ENCODE measurements around the gene WDR77.

WDR77 gene

GRCh38 chr1:111406321-111406768 lies 42.7 kb downstream of the WDR77 start:
- peak; percentile 83 for DNase-seq (ENCODE audit: low read depth)
- H3K4me3 ChIP-seq (replicated peaks; ENCODE audit: low read depth, low read length): no peak overlapping the region
- no peak for TF ChIP-seq CTCF (IDR thresholded peaks at IDR 0.05; ENCODE audit: low read length, missing control alignments)

DNA sequence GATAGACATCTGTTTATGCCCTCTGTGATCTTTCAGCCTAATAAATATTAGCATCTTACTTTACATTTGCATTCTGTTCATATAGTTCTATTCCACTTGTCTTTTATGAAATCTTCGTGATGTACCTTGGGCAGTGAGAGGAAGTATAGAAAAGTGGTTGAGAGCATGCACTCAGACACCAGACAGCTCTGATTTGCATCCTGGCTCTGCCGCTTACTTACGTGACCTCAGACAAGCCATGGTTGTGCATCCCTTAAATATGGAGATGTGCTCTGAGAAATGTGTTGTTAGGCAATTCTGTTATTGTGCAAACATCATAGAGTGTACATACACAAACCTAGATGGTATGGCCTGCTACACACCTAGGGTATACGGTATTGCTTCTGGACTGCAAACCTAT lies 44.5 kb downstream of the WDR77 start:
- no peak for TF ChIP-seq CTCF (IDR thresholded peaks at IDR 0.05; ENCODE audit: low read length, missing control alignments)
- no peak overlapping the region for H3K4me3 ChIP-seq (replicated peaks; ENCODE audit: low read depth, low read length)
- no peak for DNase-seq (ENCODE audit: low read depth)

DNA sequence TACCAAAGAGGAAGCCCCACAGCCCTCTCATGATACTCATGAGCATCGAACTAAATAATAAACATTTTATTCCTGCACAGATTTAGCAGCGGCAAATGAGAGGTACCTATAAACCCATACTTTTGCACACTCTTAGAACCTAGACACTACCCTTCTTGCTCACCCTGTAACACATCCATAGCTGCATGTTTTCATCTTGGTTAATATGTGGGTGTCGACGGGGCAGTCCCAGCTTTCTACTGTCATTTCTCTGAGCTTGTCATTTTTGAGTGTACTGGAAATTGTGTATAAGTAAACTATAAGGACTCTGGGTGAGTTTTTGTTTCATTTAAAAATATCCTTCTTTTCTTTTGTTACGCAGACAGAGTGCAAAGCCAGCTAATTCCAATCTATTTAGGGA lies 47.0 kb downstream of the WDR77 start:
- no peak overlapping the region for H3K4me3 ChIP-seq (replicated peaks; ENCODE audit: low read depth, low read length)
- no peak for DNase-seq (ENCODE audit: low read depth)
- no peak for TF ChIP-seq CTCF (IDR thresholded peaks at IDR 0.05; ENCODE audit: low read length, missing control alignments)

GRCh38 chr1:111399792-111400610 lies 49.1 kb downstream of the WDR77 start:
- no peak overlapping the region for H3K4me3 ChIP-seq (replicated peaks; ENCODE audit: low read depth, low read length)
- peak; percentile 70 for TF ChIP-seq CTCF (IDR thresholded peaks at IDR 0.05; ENCODE audit: low read length, missing control alignments)
- peak; percentile 72 for DNase-seq (ENCODE audit: low read depth)

DNA sequence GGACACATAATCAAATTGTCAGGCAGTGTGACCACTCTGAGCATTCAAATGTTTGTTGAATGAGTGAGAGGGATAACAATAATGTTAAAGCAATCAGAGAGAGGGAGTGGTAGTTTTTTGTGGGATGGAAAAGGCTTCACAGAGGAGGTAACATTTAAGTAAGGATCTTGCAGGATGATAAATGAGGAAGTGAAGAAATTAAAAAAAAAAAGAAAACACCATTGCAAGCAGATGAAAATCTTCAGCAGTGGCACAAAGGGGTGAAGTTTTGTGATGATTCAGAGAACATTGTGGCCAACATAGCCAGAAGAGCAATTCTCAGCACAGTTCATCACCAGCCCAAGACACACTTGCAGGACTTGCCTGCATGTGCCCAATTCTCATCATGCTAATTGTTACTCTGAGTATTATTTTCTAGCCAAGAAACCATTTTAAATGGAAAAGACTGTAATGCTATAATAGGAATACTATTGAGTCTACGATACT lies 56.6 kb downstream of the WDR77 start:
- no peak for TF ChIP-seq CTCF (IDR thresholded peaks at IDR 0.05; ENCODE audit: low read length, missing control alignments)
- no peak for DNase-seq (ENCODE audit: low read depth)
- H3K4me3 ChIP-seq (replicated peaks; ENCODE audit: low read depth, low read length): no peak overlapping the region

GRCh38 chr1:111392042-111392441 lies 57.0 kb downstream of the WDR77 start:
- DNase-seq (ENCODE audit: low read depth): no peak
- H3K4me3 ChIP-seq (replicated peaks; ENCODE audit: low read depth, low read length): no peak overlapping the region
- TF ChIP-seq CTCF (IDR thresholded peaks at IDR 0.05; ENCODE audit: low read length, missing control alignments): no peak
